GM13976 (cell line): ENCODE measurements around the gene SLC32A1.

Source experiments
- DNase-seq: peaks from one replicate; pipeline ENCODE4 v3.0.0; 2012; ENCODE audit warnings: low spot score
- CTCF ChIP-seq: IDR thresholded peaks from 2 replicates; pipeline ENCODE4 v1.5.1; 2012; ENCODE audit warnings: borderline replicate concordance, mild to moderate bottlenecking; ENCODE audit not compliant: insufficient read depth; ENCODE audit errors: extremely low read depth, missing control alignments, control extremely low read depth
- in situ Hi-C: fragments of 300-500 bp; cut with MboI; formaldehyde crosslinking; loops from one replicate; pipeline ENCODE4 v1.12.0; 2022; ENCODE audit warnings: low sequenced_read_pairs, mixed read lengths, inconsistent platforms; ENCODE audit not compliant: unreplicated experiment

Gene SLC32A1

GRCh38 chr20:38723848-38724625, at the start of gene SLC32A1:
Gene SLC32A1 (plus strand): TSS chr20:38724486. CDS start chr20:38724725, 239 bp downstream.
- peak; percentile 40 for DNase-seq
- no peak for TF ChIP-seq CTCF
- in situ Hi-C loops, result no loop called here

GRCh38 chr20:38674765-38675133, 49.5 kb upstream of the SLC32A1 start:
- DNase-seq, result no peak
- in situ Hi-C loops, result no loop called here
- TF ChIP-seq CTCF, result no peak

GRCh38 chr20:38676576-38676975, 47.7 kb upstream of the SLC32A1 start:
- DNase-seq, result no peak
- in situ Hi-C loops, result no loop called here
- TF ChIP-seq CTCF, result no peak

- no peak for DNase-seq
Measured at GRCh38 chr20:38680500-38681306, 43.6 kb upstream of the SLC32A1 start.

GRCh38 chr20:38685271-38685670, 39.0 kb upstream of the SLC32A1 start:
- in situ Hi-C loops, result no loop called here
- no peak for DNase-seq
- no peak for TF ChIP-seq CTCF

More at GRCh38 chr20:38680500-38681306, 43.6 kb upstream of the SLC32A1 start:
- in situ Hi-C loops, result no loop called here
- no peak for TF ChIP-seq CTCF

GRCh38 chr20:38685853-38686473, 38.3 kb upstream of the SLC32A1 start:
- DNase-seq, result peak; percentile 43
- no peak for TF ChIP-seq CTCF
- in situ Hi-C loops, result no loop called here
